ENCODE data around the gene SLC7A14. TPM values are rescaled to one million over a fixed set of nuclear protein-coding genes. Genes with fewer than 3 reads are reported as not detected.

The SLC7A14 gene
- total RNA-seq, 1 experiment from 2014 or later, result not detected

- Histone ChIP-seq H3F3A (ENCODE audit: low read length, unreplicated experiment) (no peaks in the 10 kb centered on the region), H4K20me1 (ENCODE audit: low read length) (no peaks in the 10 kb centered on the region), H3K4me1 (ENCODE audit: insufficient read depth, low read length) (peaks cover 5% of the 10 kb centered on the region; the same call in 1 of the 2 replicates), H3K27me3 (ENCODE audit: low read length) (no peaks in the 10 kb centered on the region), H3K27ac (ENCODE audit: low read length) (no peak overlapping the region), H3K79me2 (ENCODE audit: low read length) (peaks cover 34% of the 10 kb centered on the region), H3K9ac (ENCODE audit: low read length) (no peak overlapping the region), H3K9me3 (ENCODE audit: low read length) (no peaks in the 10 kb centered on the region), H3K9me2 (replicated peaks; ENCODE audit: low read length) (no peaks in the 10 kb centered on the region), H3K36me3 (ENCODE audit: low read depth, low read length) (no peaks in the 10 kb centered on the region), H3K4me3 (ENCODE audit: low read length) (peak overlapping the region; percentile 81), H3K4me2 (ENCODE audit: low read length) (peak overlapping the region; percentile 96), H2AFZ (ENCODE audit: low read length) (no peak overlapping the region)
- no TSS peak for BruUV-seq (replicated peaks)
- CTCF ChIA-PET, result no interaction called here
- ATAC-seq (no peak), DNase-seq (no peak)
- POLR2A ChIA-PET (ENCODE audit: unreplicated experiment), result no interaction called here
- intact Hi-C loops (cut with micrococcal nuclease), result no loop called here
- TF ChIP-seq EZH2phosphoT487 (IDR thresholded peaks at IDR 0.05; ENCODE audit: borderline replicate concordance, low read length) (no peak), EZH2 (IDR thresholded peaks at IDR 0.05; ENCODE audit: low read length, unreplicated experiment) (no peak), CTCF (conservative IDR thresholded peaks at IDR 0.05; ENCODE audit: low read depth, low read length) (no peak)
Observed at GRCh38 chr3:170420307-170420821, 165.5 kb downstream of the SLC7A14 start.

- ChIA-PET POLR2A (ENCODE audit: unreplicated experiment) (no interaction called here), CTCF (no interaction called here)
- intact Hi-C loops (cut with micrococcal nuclease), result loop anchor here (10.0 kb wide), 2 partner anchors 185 to 275 kb away; no protein-coding TSS in a partner anchor
Observed at GRCh38 chr3:170419557-170420087, 166.3 kb downstream of the SLC7A14 start.

More at GRCh38 chr3:170419557-170420087, 166.3 kb downstream of the SLC7A14 start:
- no peak overlapping the region for H3K9ac ChIP-seq (ENCODE audit: low read length)
- no peaks in the 10 kb centered on the region for H3F3A ChIP-seq (ENCODE audit: low read length, unreplicated experiment)
- no peak for TF ChIP-seq EZH2phosphoT487 (IDR thresholded peaks at IDR 0.05; ENCODE audit: borderline replicate concordance, low read length)
- no peak for TF ChIP-seq CTCF (conservative IDR thresholded peaks at IDR 0.05; ENCODE audit: low read depth, low read length)
- no peak for TF ChIP-seq EZH2 (IDR thresholded peaks at IDR 0.05; ENCODE audit: low read length, unreplicated experiment)
- no peak overlapping the region for H2AFZ ChIP-seq (ENCODE audit: low read length)
- no peaks in the 10 kb centered on the region for H3K9me2 ChIP-seq (replicated peaks; ENCODE audit: low read length)
- peak overlapping the region; percentile 96 for H3K4me2 ChIP-seq (ENCODE audit: low read length)
- H3K36me3 ChIP-seq (ENCODE audit: low read depth, low read length), result no peaks in the 10 kb centered on the region
- TSS peak; percentile 42 for BruUV-seq (replicated peaks)
- H3K4me3 ChIP-seq (ENCODE audit: low read length), result peak overlapping the region; percentile 81
- H3K9me3 ChIP-seq (ENCODE audit: low read length), result no peaks in the 10 kb centered on the region
- peaks cover 34% of the 10 kb centered on the region for H3K79me2 ChIP-seq (ENCODE audit: low read length)
- no peak overlapping the region for H3K27ac ChIP-seq (ENCODE audit: low read length)
- DNase-seq (no peak), ATAC-seq (no peak)
- peaks cover 6% of the 10 kb centered on the region for H3K4me1 ChIP-seq (ENCODE audit: insufficient read depth, low read length)
- no peaks in the 10 kb centered on the region for H4K20me1 ChIP-seq (ENCODE audit: low read length)
- H3K27me3 ChIP-seq (ENCODE audit: low read length), result no peaks in the 10 kb centered on the region

Data from PC-3 (cell line).